Measurements from ENCODE around the gene P2RY14.

Gene P2RY14

DNA sequence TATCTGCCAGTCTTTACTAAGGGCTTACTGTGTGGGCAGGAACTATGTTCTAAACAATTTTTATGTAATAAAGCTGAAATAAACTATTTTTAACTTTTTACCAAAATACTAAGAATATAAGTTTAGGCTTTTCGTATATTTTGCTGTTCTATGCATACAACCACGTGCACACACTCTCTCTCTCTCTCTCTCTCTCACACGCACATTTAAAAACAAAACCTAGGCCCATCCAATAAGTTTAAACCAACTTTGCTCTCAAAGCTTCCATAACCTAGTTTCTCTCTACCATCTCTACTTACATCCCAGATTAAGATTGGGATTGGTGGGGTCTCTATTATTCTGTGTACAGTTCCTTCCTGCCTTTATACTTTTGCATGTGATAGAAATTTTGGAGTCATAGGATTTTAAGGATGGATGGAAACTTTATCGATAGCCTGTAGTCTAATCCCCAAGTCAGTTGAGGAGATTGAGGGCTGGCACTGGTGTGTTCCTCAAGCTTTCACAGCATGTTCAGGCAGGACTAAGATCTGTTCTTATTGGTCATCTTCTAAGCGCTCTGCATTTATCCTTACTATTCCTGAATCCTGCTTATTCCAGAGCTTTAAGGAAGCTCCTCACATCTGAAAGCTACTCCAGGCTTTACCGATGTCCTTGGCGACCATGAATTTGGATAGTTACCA is 77.2 kb downstream of the P2RY14 start (continued):
- TF ChIP-seq ZNF132 (tag by site-specific recombination; IDR thresholded peaks at IDR 0.05; ENCODE audit: borderline replicate concordance), result no peak
- TF ChIP-seq, protein P1, sequence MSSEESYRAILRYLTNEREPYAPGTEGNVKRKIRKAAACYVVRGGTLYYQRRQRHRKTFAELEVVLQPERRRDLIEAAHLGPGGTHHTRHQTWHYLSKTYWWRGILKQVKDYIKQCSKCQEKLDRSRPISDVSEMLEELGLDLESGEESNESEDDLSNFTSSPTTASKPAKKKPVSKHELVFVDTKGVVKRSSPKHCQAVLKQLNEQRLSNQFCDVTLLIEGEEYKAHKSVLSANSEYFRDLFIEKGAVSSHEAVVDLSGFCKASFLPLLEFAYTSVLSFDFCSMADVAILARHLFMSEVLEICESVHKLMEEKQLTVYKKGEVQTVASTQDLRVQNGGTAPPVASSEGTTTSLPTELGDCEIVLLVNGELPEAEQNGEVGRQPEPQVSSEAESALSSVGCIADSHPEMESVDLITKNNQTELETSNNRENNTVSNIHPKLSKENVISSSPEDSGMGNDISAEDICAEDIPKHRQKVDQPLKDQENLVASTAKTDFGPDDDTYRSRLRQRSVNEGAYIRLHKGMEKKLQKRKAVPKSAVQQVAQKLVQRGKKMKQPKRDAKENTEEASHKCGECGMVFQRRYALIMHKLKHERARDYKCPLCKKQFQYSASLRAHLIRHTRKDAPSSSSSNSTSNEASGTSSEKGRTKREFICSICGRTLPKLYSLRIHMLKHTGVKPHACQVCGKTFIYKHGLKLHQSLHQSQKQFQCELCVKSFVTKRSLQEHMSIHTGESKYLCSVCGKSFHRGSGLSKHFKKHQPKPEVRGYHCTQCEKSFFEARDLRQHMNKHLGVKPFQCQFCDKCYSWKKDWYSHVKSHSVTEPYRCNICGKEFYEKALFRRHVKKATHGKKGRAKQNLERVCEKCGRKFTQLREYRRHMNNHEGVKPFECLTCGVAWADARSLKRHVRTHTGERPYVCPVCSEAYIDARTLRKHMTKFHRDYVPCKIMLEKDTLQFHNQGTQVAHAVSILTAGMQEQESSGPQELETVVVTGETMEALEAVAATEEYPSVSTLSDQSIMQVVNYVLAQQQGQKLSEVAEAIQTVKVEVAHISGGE (tag by site-specific recombination; conservative IDR thresholded peaks at IDR 0.05; ENCODE audit: low read depth), result no peak

DNA sequence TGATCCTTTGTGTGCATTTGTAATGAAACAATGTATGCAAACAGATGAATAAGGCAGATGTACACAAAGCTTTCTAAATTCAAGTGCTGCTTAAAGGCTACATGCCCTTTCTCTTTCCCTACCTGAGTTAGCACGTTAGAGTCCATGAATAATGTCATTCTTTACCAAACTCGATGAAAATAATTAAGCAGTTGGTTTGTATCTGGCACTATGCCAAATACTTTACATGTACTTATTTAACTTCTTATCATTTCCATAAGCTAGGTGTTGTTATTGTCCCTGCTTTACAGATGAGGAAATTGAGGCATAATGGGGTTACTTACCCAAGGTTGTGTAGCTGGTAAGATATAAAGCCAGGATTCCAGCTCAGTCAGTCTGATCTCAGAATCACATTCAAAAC is 77.8 kb downstream of the P2RY14 start:
- H3K4me1 ChIP-seq (ENCODE audit: control insufficient read depth, insufficient read depth, low read length), result no peaks in the 10 kb centered on the region
- H3K36me3 ChIP-seq (ENCODE audit: control insufficient read depth in 2 of 2, insufficient read depth in 1 of 2, low read length in 2 of 2), result peaks cover 0 to 3% of the 10 kb centered on the region in 2 experiments; a peak in 1 of 3 replicates
- TF ChIP-seq, protein P2, sequence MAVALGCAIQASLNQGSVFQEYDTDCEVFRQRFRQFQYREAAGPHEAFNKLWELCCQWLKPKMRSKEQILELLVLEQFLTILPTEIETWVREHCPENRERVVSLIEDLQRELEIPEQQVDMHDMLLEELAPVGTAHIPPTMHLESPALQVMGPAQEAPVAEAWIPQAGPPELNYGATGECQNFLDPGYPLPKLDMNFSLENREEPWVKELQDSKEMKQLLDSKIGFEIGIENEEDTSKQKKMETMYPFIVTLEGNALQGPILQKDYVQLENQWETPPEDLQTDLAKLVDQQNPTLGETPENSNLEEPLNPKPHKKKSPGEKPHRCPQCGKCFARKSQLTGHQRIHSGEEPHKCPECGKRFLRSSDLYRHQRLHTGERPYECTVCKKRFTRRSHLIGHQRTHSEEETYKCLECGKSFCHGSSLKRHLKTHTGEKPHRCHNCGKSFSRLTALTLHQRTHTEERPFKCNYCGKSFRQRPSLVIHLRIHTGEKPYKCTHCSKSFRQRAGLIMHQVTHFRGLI (tag by site-specific recombination; IDR thresholded peaks at IDR 0.05), result no peak
- TF ChIP-seq ZNF223 (tag by site-specific recombination; IDR thresholded peaks at IDR 0.05) (no peak), FEZF1 (tag by site-specific recombination; IDR thresholded peaks at IDR 0.05) (no peak), ZNF404 (tag by site-specific recombination; IDR thresholded peaks at IDR 0.05) (no peak), ZNF366 (tag by site-specific recombination; conservative IDR thresholded peaks at IDR 0.05) (no peak), ZNF37A (tag by site-specific recombination; IDR thresholded peaks at IDR 0.05) (no peak), WT1 (tag by site-specific recombination; IDR thresholded peaks at IDR 0.05) (no peak), ZNF585B (tag by site-specific recombination; IDR thresholded peaks at IDR 0.05) (no peak), MZF1 (tag by site-specific recombination; IDR thresholded peaks at IDR 0.05; ENCODE audit: borderline replicate concordance) (no peak), ZNF146 (tag by site-specific recombination; IDR thresholded peaks at IDR 0.05) (no peak), ZNF530 (tag by site-specific recombination; IDR thresholded peaks at IDR 0.05; ENCODE audit: low read depth) (no peak), EGR2 (tag by site-specific recombination; IDR thresholded peaks at IDR 0.05; ENCODE audit: low read depth) (no peak), ZNF214 (tag by site-specific recombination; IDR thresholded peaks at IDR 0.05; ENCODE audit: borderline replicate concordance) (no peak), ZNF549 (tag by site-specific recombination; IDR thresholded peaks at IDR 0.05) (no peak), ZSCAN16 (tag by site-specific recombination; IDR thresholded peaks at IDR 0.05) (no peak), GLIS1 (tag by site-specific recombination; IDR thresholded peaks at IDR 0.05) (no peak), ZNF335 (tag by site-specific recombination; conservative IDR thresholded peaks at IDR 0.05) (no peak), BCL11A (tag by site-specific recombination; IDR thresholded peaks at IDR 0.05; ENCODE audit: low read depth) (no peak), SCRT1 (tag by site-specific recombination; IDR thresholded peaks at IDR 0.05; ENCODE audit: borderline replicate concordance) (no peak)
- TF ChIP-seq, protein P3, sequence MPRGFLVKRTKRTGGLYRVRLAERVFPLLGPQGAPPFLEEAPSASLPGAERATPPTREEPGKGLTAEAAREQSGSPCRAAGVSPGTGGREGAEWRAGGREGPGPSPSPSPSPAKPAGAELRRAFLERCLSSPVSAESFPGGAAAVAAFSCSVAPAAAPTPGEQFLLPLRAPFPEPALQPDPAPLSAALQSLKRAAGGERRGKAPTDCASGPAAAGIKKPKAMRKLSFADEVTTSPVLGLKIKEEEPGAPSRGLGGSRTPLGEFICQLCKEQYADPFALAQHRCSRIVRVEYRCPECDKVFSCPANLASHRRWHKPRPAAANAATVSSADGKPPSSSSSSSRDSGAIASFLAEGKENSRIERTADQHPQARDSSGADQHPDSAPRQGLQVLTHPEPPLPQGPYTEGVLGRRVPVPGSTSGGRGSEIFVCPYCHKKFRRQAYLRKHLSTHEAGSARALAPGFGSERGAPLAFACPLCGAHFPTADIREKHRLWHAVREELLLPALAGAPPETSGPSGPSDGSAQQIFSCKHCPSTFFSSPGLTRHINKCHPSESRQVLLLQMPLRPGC (tag by site-specific recombination; IDR thresholded peaks at IDR 0.05), result no peak
- ChIA-PET CTCF (interaction anchor here (1.3 kb wide), 1 partner anchor 28 kb away, joined by 5 read pairs; no protein-coding TSS in a partner anchor), POLR2A (no interaction called here)
- H3K27ac ChIP-seq (ENCODE audit: extremely low read depth, low read depth, low read length), result no peak overlapping the region
- no peak overlapping the region for H3K4me3 ChIP-seq (ENCODE audit: low read depth, low read length)
- H3K9me3 ChIP-seq (ENCODE audit: control insufficient read depth, insufficient read depth, low read depth, low read length), result no peaks in the 10 kb centered on the region
